SK-N-DZ (cell line): ENCODE measurements around the gene JADE1.

Source experiments
- DNase-seq: peaks from one replicate; pipeline ENCODE4 v3.0.0-alpha.2; 2015; ENCODE audit warnings: low spot score

The JADE1 gene

GRCh38 chr4:128871948-128872347, 62.4 kb downstream of the JADE1 start:
- DNase-seq, result no peak

GRCh38 chr4:128876200-128876599, 66.7 kb downstream of the JADE1 start:
- no peak for DNase-seq

- no peak for DNase-seq
Measured at GRCh38 chr4:128877934-128878333, 68.4 kb downstream of the JADE1 start.

DNA sequence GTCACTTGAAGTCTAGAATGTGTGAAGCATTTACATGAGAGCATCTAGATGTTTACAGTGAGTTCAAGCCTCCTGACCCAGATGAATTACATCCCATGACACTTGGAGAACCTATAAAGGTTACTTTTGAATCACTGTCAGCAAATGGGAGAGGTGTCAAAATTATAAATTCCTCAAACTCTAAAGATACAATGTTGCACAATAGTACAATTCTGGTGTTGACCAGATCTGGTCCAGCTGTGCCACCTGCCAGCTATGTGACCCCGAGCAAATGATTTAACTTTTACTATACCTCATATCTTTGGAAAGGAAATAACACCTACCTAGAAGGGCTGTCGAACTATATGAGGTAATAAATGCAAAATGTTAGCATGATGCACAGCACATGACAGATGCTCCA, 69.8 kb downstream of the JADE1 start:
- DNase-seq, result no peak

- no peak for DNase-seq
Measured at GRCh38 chr4:128879971-128880370, 70.5 kb downstream of the JADE1 start.

GRCh38 chr4:128880662-128881061, 71.2 kb downstream of the JADE1 start:
- no peak for DNase-seq

DNA sequence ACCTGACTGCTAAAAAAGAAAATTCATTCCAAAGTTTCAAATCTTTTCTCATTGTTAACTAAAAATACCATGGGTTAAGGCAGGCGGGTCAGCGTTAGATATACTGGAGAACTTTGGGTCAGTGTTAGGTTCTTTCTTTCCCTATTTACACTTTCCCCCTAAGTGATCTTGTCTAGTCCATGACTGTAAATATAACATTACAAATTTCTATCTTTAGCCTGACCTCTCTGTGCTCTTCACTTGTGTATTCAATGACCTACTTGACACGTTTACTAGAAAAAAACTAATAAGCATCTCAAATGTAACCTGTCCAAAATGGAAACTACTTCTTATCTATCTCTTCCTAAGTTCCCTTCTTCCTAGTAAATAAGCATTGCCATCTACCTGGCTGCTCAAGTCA, 95.3 kb downstream of the JADE1 start:
- no peak for DNase-seq

DNA sequence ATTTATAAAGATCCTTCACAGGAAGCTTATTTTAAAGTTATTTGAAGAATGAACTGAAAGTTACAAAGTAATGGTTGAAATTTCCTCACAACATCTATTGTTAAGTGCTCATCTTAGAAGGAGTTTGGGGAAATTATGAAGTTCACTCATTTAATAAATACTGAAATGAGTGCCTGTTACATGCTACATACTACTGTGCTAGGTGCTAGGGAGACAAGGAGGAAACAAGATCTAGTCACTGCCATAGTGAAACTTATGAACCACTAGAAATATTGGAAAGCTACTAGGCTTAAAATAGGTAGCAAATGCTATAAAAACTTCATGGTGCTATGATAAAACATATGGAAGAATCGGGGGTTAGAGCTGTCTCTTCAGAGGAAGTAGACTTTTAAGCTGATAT, 97.1 kb downstream of the JADE1 start:
- DNase-seq, result no peak

DNA sequence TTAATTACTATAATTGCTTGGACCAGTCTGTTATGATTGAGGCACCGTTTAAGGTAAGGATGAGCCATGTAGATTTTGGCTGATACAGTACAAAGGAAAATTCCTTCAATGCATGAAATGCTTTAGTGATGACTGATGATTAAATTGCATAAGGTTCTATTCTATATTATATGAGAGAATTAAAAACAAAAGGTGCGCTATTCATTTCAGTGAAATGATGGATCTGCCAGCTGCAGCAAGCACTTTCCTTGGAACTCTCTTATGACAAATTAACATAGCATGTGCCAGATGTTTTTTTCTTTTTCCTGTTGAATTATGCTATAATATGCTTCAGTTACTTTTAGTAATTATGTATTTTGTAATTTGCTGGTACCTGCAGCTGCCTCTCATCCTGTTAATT, 98.5 kb downstream of the JADE1 start:
- DNase-seq, result no peak

- no peak for DNase-seq
Measured at GRCh38 chr4:128908735-128909134, 99.2 kb downstream of the JADE1 start.

DNA sequence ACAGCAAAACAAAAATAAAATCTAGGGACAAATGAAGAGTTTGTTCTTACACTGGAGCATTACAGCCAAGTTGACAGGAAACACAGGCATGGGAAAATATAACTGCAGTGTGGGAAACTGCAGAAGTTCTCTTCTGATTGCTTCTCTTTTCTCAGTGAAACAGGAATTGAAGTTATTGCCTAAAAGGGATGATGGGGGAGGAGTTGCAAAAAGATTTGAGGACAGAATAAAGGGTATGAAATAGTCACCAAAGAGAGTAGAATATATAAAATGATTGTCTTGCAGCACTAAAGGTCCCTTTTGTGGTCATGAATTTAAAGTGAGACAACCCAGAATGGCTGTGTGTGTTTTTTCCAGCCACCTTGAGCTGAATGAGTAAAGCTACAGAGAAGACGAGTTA, 103.7 kb downstream of the JADE1 start:
- no peak for DNase-seq

GRCh38 chr4:128915544-128915943, 106.0 kb downstream of the JADE1 start:
- DNase-seq, result no peak

DNA sequence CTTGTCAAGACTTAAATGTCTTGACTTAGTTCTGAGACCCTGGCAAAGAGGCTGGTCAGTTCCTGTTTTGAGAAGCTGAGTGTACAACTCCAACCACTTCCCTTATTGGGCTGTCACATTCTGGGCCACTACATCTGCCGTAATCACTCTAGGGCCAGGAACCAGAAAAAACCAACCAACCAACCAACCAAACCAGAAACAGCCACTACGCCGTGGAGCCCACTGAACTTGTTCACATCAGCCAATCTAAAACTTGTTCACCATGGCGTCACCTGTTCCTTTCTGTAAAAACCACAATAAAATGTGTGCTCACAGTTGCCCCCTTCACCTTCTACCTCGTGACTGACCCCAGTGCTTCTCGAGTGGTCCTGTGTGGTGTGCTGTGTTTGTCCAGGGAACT, 107.3 kb downstream of the JADE1 start:
- no peak for DNase-seq

DNA sequence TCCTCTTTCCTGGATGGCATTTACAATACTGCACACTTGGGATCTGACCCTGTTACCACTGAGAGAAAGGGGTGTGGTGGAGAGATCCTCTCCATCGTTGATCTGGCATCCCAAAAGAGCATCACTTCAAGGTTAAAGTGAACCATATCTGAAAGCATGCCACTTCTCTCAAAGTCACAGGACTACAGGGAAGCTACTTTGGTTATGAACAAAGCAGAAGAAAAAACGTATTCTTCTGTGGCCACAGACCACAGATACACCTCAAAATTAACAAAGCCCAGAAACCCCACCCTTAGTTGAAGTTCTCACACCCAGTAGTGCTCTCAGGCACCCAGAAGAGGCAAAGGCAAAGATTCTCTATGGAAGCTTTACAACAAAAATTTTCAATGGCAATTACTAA, 108.3 kb downstream of the JADE1 start:
- no peak for DNase-seq

GRCh38 chr4:128921954-128922353, 112.5 kb downstream of the JADE1 start:
- DNase-seq, result no peak
